ENCODE data around the gene VSTM2B. TPM values are rescaled to one million over a fixed set of nuclear protein-coding genes. Genes with fewer than 3 reads are reported as not detected.

The VSTM2B gene
- total RNA-seq, 1 experiment from 2014 or later = 0.31 TPM

DNA sequence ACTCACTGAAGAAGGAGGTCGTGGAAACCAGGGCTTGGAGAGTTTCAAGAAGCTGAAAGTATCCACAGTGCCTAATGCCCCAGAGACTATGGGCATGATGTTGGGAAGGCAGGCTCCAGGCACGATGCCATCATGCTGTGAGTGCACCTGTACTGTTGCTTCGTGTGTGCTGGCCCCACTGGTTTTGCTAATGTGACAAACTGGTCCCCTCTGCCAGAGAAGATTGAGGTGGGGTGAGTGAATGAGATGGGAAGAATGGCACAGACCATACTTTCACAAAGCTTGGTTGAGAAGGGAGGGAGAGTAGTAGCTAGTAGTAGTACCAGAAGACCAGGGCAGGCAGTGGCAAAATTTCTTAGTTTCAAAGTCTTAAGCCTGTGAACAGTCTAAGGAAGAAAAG is 61.3 kb downstream of the VSTM2B start:
- Histone ChIP-seq H3K56ac (ENCODE audit: insufficient read length, low read depth, low read length) (no peak overlapping the region), H2BK20ac (ENCODE audit: low read depth, low read length, poor library complexity, severe bottlenecking) (no peak overlapping the region), H3K79me1 (ENCODE audit: insufficient read depth, low read depth, low read length, poor library complexity, severe bottlenecking) (no peaks in the 10 kb centered on the region), H3T11ph (ENCODE audit: low read length) (no peak overlapping the region), H2BK5ac (ENCODE audit: insufficient read length, low read length) (no peak overlapping the region), H2BK120ac (ENCODE audit: low read depth, low read length, poor library complexity, severe bottlenecking) (no peak overlapping the region), H2BK12ac (ENCODE audit: insufficient read length, low read depth, low read length) (no peak overlapping the region), H3K9me3 (ENCODE audit: control insufficient read depth, low read depth, low read length) (no peaks in the 10 kb centered on the region), H3K4ac (ENCODE audit: low read depth, low read length) (no peak overlapping the region), H2AK5ac (ENCODE audit: insufficient read length, low read length) (no peak overlapping the region), H3K23ac (ENCODE audit: insufficient read length, low read depth, low read length) (no peak overlapping the region), H3K9ac (ENCODE audit: extremely low read depth, insufficient read length, low read length) (no peak overlapping the region), H3K14ac (ENCODE audit: insufficient read depth, low read length) (no peak overlapping the region), H3K27me3 (ENCODE audit: insufficient read depth, low read length) (no peaks in the 10 kb centered on the region), H3K23me2 (ENCODE audit: insufficient read length, low read depth, low read length, poor library complexity, severe bottlenecking) (no peaks in the 10 kb centered on the region), H3K27ac (ENCODE audit: insufficient read length, low read depth, low read length) (no peak overlapping the region), H3K18ac (ENCODE audit: insufficient read length, low read depth, low read length) (no peak overlapping the region), H4K20me1 (ENCODE audit: control insufficient read depth, insufficient read depth, insufficient read length) (no peaks in the 10 kb centered on the region), H4K91ac (ENCODE audit: insufficient read length, low read depth, low read length) (no peak overlapping the region), H3K4me2 (ENCODE audit: insufficient read depth, insufficient read length, low read length) (no peak overlapping the region), H3K4me1 (ENCODE audit: insufficient read depth, low read length) (no peaks in the 10 kb centered on the region), H4K5ac (ENCODE audit: insufficient read length, low read depth, low read length) (no peak overlapping the region), H2AFZ (ENCODE audit: low read length) (no peak overlapping the region), H4K8ac (replicated peaks; ENCODE audit: insufficient read length, low read depth, low read length) (no peak overlapping the region), H2BK15ac (ENCODE audit: low read depth, low read length) (no peak overlapping the region), H3K79me2 (ENCODE audit: insufficient read depth, low read length) (no peaks in the 10 kb centered on the region)
- Mint-ChIP-seq H3K27me3 (ENCODE audit: low read depth) (peaks cover 85% of the 10 kb centered on the region), H3K4me1 (peaks cover 0 to 2% of the 10 kb centered on the region in 2 experiments; a peak in 1 of 4 replicates), H3K36me3 (ENCODE audit: insufficient read depth in 1 of 3, low read depth in 3 of 3) (no peaks in the 10 kb centered on the region; a peak in 1 of 7 replicates), H3K4me3 (no peak overlapping the region; a peak in 1 of 5 replicates), H3K9me3 (peaks cover 0 to 4% of the 10 kb centered on the region in 2 experiments; a peak in 4 of 5 replicates), H3K27ac (no peak overlapping the region)
- WGBS (ENCODE audit: extremely low coverage, insufficient read length, low lambda C conversion rate) = no CpG with 5 or more reads among the region's 3 CpGs
- DNase-seq = no peak
- TF ChIP-seq, protein P1, sequence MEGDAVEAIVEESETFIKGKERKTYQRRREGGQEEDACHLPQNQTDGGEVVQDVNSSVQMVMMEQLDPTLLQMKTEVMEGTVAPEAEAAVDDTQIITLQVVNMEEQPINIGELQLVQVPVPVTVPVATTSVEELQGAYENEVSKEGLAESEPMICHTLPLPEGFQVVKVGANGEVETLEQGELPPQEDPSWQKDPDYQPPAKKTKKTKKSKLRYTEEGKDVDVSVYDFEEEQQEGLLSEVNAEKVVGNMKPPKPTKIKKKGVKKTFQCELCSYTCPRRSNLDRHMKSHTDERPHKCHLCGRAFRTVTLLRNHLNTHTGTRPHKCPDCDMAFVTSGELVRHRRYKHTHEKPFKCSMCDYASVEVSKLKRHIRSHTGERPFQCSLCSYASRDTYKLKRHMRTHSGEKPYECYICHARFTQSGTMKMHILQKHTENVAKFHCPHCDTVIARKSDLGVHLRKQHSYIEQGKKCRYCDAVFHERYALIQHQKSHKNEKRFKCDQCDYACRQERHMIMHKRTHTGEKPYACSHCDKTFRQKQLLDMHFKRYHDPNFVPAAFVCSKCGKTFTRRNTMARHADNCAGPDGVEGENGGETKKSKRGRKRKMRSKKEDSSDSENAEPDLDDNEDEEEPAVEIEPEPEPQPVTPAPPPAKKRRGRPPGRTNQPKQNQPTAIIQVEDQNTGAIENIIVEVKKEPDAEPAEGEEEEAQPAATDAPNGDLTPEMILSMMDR (conservative IDR thresholded peaks at IDR 0.05) = no peak
